ENCODE data around the gene FHIT.
A peak's percentile ranks its signal among the peaks of the same experiment; 100 is the strongest.

Gene FHIT

DNA sequence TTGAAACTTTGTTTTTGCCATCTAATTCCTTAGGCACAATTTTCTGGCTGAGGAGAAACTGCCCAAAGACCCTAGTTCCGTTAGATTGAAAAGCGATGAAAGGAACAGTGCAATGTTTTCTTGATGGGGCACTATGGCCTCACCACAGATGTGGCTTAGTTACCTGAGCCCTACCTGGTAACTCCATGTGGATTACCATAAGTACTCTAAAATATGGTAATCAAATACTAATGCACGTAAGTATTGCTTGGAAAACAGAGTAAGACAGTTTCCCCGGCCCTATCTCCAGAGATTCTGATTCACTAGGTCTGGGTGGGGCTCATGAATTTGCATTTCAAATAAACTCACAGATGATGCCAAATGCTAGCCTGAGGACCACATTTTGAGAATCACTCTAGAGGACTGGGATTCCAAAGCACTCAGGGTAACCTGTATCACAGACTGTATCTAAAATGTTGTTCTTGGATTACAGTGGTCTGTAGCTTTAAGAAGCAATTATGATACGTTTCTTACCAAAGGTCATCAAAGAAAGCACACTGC lies 806.3 kb downstream of the FHIT start:
- intact Hi-C loops (cut with DNase I): no loop called here
- no peak for DNase-seq

DNA sequence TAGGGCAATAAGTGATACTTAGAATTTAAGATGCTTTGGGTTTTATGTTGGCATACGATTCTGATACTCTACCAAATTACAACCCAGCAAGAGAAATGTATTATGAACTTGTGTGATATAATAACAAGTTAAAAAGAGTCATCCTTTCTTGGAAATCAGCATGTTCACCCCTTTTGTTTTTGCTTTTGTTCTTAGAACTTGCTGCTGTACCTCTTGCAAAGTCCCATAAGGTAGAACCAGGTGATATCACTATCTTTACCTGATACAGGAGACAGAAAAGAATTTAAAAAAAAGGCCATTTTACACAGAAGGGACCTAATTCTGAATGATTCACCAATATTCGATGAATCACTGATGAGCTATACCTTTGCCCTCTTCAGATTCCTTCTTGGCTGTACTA lies 810.4 kb downstream of the FHIT start:
- DNase-seq: no peak
- intact Hi-C loops (cut with DNase I): no loop called here

DNA sequence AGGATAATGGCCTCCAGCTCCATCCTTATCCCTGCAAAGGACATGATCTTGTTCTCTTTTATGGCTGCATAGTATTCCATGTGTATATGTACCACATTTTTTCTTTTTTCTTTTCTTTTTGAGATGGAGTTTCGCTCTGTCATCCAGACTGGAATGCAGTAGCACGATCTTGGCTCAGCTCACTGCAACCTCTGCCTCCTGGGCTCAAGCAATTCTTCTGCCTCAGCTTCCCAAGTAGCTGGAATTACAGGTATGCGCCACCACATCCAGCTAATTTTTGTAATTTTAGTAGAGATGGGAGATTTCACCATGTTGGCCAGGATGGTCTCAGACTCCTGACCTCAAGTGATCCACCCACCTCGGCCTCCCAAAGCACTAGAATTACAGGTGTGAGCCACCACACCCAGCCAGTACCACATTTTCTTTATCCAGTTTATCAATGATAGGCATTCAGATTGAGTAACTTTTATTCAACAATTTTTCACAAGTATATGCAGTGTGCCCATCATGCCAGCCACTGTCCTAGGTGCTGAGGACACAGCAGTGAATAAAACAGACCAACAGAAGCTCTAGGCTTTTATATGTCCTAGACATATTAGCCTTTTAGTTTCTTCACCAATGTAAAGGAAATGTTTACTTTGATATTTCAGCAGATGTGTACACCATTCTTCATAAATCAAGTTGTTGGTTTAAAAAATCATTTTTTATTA lies 815.2 kb downstream of the FHIT start:
- no peak for DNase-seq
- intact Hi-C loops (cut with DNase I): no loop called here

DNA sequence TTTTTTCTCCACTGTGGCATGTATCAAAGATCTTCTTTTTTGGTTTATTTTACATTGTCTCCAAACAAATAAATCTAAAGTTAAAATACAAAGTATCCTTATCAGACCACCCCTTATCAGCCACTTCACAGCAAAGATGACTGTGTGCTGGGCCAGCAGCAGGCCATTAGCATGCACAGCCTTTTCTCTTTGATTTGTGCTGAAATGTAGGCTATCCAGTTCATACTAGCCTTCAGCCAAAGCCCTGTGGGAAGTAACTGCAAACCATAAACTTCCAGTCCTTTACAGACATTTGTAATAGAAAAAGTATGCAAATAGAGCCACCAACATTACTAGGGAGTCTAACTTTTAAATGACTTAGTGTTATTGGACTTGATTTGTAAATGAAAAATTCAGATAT lies 816.3 kb downstream of the FHIT start:
- DNase-seq: no peak
- intact Hi-C loops (cut with DNase I): no loop called here

DNA sequence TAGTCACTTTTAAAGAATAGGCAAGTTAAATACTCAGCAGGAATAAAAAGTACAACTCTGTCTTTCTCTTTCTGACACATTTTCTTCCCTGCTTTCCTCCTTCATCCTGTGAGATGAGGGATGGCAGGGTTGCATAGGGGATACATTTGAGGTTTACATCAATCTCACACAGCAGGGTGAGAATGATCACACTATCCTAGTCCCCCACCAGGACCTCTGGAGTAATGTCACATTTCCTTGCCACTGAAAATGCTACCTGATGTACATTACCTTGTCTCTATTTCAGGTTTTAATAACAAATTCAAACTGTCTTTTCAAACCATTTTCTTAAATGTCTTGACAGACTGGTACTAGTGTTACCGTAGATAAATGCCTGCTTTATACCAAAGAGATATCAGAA lies 816.9 kb downstream of the FHIT start:
- intact Hi-C loops (cut with DNase I): no loop called here
- DNase-seq: no peak

DNA sequence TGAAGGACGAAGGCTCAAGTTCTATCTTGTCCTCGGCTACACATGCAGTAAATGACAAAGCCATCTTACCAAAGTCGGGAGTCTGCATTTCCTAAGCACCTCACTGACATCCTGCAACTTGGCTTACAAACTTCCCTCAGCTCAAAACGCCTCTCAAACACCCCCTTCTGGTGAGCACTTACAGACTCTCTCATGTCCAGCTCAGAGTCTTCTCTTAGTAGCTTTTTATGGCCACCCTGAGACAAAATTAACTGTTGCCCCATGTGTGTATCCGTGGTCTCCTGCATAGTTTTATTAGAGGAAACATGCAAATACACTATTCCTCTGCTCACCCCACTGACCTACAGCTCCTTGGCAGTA lies 819.7 kb downstream of the FHIT start:
- no peak for DNase-seq
- intact Hi-C loops (cut with DNase I): no loop called here

DNA sequence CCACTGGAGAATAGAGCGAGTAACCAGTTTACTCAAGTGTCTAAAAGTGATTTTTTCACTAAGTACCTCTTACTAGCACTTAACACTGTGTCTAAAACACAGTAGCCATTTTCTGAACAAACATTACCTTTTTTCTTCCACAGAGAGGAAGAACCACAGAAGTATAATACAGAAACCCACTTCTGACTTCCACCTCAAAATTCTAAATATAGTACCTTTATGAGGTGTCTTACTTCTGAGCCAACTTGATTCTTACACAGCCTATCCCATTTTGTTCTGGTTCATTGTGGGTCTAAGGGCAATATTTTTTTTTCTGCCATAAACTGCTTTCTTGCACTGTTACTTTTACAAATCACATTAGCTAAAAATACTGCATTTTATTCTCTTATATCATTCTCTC lies 821.0 kb downstream of the FHIT start:
- intact Hi-C loops (cut with DNase I): no loop called here
- DNase-seq: no peak

DNA sequence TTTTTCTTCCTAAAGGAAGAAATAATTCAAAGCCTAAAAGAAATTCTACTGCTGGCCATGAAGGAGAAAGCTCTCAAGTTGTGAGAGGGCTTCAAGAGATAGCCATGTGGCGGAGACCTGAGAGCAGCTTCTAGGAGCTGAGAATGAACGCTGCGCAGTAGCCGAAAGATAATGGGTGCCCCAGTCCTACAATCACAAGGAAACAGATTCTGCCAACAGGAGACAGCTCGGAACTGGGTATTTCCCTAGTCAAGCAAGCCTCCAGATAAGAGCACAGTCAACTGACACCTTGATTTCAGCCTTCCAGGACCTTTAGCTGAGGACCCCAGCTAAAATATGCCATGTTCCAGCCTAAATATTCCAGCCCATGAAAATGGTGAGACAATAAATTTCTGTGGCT lies 824.1 kb downstream of the FHIT start:
- no peak for DNase-seq
- intact Hi-C loops (cut with DNase I): no loop called here

DNA sequence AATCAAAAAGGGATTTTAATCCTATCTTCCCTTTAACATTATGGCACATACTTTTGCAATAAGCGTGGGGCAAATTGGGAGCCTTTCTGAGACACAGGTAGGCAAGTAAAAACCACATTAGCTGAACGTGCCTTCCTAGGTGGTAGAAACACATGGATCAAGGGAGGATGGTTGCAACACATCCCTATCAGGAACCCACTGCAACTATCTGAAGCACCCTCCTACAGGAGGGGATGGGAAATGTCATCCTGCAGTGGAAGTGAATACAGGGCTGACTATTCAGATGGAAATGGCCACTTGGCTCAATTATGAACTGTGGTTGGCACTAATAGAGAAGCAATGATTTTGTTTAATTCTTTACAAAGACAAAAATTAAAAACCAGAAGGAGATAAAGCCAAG lies 826.3 kb downstream of the FHIT start:
- intact Hi-C loops (cut with DNase I): no loop called here

DNA sequence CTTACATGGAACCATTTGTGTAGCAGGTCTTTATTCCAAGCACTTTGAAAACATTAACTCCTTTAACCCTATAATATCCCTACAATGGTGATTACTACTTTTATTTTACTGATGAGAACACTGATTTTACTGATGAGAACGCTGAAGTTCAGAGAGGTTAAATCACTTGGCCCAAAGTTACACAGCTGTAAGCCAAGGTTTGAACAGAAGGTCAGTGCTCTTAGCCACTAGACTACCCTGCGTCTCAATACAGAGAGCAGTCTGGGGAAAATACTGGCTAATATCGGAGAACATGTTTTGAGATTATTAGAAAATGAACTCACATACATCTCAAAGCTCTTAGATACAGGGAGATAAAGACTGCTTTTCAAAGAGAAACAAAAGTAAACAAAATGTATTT lies 827.2 kb downstream of the FHIT start:
- DNase-seq: no peak
- intact Hi-C loops (cut with DNase I): no loop called here

More for the DNA sequence above, 826.3 kb downstream of the FHIT start:
- DNase-seq: no peak

DNA sequence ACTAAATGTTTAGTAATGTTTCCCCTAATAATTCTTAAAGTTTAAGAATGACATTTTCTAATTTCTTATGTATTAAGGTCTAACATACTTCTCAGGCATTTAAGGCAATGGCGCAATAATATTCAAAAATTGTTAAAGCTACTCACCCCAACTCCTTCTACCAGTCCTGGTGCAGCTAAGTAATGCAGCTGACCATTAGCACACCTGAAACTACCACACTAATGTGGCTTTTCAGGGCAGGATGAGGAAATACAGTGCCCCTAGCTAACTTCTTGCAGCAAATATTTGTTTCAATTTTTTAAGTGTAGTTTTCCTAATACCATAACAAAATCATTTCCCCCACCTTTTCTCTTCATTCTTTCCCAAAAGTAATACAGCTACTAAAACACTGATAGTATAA lies 827.7 kb downstream of the FHIT start:
- DNase-seq: no peak
- intact Hi-C loops (cut with DNase I): no loop called here

DNA sequence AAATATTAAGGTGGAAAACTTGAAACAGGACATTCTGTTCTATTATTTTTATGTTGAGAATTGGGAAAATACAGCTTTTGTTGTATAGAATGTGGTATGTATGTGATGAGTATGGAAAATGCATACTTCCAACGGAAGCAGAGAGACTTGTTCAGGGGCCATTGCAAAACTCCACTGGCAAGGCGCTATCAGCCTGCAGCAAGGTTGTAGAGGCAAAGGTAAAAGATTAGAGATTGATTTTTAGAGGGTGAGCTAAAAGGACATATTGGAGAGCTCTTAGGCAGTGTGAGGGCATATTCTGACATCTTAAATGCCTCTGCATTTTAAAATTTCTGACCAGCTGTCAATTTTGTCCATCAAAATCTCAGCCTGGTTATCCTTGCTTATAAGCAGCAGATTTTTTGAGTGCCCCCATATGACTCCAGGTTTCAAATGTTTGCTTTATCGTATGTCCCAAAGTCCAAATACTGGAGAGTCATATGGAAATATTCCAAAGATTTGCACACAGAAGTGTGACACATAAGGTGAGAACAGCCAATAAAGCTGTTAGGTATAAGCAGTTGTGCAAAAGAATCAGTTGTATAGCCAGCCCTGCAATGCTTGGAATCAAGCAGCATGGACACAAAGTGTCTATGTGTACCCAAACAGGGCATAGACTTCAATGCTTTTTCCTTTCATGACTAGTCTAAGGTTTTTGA lies 829.4 kb downstream of the FHIT start:
- intact Hi-C loops (cut with DNase I): no loop called here
- no peak for DNase-seq

DNA sequence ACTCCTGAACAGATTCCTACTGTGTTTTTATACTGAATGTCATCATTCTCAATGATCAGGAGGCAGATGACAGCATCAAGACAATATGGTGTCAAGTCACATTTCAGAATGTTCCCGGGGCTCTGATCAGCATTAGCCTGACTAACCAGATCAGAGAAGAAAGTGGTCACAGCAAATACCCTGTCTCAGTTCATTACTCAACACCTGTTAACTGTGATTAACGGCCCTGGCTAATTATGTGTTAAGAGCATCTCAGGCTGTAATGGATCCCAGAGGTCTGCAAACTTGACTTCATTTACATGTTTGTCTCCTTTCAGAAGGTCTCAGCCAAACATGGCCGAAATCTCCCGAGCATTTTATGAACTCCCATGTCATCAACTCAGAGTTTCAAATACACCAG lies 833.7 kb downstream of the FHIT start:
- intact Hi-C loops (cut with DNase I): no loop called here
- DNase-seq: no peak

DNA sequence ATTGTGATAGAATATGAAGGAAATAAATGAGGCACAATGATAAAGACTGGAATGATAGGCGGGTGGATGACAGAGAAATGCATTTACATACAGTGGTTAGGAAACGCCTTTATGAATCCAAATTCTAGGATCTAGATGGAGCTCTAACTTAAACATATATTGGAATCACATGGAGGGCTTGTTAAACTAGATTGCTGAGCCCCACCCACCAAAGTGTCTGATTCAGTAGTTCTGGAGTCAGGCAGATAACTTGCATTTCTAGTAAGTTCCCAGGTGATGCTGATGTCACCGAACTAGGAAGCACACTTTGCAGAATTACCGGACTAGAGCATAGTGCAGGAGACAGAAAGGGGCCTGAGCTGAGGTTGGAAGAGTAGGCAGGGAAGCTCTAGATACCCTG lies 837.2 kb downstream of the FHIT start:
- intact Hi-C loops (cut with DNase I): no loop called here
- no peak for DNase-seq

DNA sequence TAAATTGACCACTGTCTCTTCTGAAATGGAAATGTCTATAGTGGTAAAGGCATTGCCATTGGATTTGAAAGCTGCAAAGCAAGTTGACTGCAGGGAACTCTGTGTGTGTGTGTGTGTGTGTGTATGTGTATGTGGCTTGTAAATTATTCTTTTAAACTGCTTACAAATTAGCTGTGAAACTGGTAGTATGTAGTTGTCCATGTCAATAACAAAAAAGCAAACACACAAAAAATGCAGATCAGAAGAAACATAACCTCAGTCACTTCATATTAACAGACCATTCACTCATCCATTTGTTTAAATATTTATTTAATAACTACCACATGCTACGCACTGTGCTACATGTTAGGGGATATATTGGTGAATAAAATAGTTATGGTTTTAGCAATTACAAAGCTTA lies 837.7 kb downstream of the FHIT start:
- DNase-seq: no peak
- intact Hi-C loops (cut with DNase I): no loop called here

DNA sequence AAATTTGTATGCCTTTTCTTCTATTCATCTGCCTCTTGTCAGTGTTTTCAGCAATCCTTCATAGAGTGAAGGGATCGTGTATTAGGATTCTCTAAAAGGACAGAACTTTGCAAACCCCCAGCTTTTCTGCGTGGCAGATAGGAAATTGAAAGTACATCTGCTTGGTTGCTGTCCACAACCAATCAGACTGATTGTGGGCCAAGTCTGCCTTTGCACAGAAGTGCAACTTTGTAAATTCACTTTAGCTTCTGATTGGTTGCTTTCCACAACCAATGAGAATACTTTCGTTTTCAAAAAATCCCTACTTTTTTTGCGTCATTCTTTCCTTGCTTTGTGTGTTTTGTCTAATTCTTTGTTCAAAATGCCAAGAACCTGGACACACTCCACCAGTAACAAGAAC lies 847.4 kb downstream of the FHIT start:
- no peak for DNase-seq
- intact Hi-C loops (cut with DNase I): no loop called here

DNA sequence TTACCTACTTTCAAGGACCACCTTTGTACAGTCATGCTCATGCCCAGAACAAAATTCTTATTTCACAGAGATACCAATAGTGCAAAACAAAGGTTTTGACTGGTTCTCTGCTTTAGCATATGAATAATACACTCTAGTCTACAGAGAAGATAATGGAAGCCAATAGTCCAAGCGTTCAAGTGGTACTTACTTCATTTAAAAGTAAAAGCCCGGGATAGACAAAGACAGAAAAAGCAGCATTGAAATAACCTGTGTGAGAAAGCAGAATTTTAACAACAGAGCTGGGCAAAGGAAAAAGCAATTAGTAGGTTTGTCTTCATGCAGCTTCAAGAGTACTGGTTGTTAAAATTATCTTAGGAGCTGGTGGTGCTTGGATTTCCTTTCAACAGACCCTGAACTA lies 848.3 kb downstream of the FHIT start:
- no peak for DNase-seq
- intact Hi-C loops (cut with DNase I): no loop called here

DNA sequence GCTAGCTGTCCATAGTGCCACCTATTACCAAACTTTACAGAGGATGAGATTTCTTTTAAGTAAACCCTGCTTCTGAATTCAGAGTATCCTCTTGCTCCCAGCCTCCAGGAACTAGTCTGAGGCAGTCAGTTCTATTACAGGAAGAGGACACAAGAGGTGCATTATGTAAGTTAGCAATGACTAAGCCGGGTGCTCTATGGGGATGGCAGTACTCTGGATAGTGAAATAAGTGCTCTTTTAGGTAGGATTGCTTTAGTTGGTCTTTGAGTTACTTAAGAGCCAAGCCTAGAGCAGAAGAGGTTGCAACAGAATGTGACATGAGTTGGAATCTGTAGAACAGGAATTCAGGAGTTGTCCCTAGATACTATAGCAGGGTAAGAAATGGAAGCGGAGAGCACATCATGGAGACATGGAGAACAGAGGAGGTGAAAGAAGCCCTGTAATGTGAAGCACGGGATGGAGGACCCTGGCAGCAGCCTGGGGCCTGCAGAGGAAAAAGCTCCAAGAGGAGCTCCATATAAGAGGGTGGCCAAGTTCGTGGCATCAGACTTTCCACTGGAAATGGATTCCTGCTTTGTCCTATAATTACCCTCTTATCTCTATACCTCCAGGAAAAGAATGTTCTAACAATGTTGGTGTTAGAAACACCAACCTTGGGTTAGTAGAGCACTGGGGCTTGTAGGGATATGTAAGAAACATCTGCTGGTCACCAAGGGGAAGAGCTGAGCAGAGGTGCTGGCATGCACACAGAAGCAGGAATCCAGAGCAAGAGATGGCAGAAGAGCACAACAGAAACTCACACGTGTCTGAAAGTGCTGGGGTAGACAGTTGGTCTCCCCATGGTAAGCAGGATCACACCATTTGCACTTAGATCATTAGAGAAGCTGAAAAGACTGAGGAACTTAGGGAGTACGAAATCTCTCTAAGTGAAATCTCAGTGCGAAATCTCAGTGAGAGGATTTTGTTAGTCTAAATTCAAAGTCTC lies 851.1 kb downstream of the FHIT start:
- intact Hi-C loops (cut with DNase I): no loop called here
- peak in 18 of 42 donors; percentile 3 to 71 (median 20) for DNase-seq

DNA sequence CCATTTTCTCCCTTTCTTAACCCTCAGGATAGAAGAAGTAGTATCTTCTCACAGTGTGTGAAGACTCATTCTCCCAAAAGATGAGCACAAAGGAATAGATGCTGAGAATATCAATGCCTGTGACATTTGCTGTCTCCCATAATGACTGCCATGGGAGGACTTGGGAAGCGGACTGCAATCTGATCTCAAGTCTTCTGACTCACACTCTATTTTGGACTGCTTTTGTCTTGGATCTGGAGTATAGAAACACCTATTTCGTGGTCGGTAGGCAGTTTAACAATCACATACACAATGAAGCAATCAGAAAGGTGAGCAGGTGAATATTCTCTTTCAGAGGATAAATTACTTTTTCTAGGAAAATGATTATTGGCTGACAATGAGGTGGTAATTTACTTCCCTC lies 852.0 kb downstream of the FHIT start:
- peak in 1 of 42 donors; percentile 28 for DNase-seq
- intact Hi-C loops (cut with DNase I): no loop called here
